NCI-H1048 (cell line): Measurements from ENCODE around the gene SEMA7A.
A peak's percentile ranks its signal among the peaks of the same experiment; 100 is the strongest.
"Not testable (repeated sequence)": the region's sequence is repeated elsewhere in the genome, so short reads cannot be mapped to it uniquely, and the experiment has no call there.

Experiments used
- DNase-seq: peaks from one replicate; lab custom pipeline; 2025; lab: John Stamatoyannopoulos, UW

SEMA7A gene

DNA sequence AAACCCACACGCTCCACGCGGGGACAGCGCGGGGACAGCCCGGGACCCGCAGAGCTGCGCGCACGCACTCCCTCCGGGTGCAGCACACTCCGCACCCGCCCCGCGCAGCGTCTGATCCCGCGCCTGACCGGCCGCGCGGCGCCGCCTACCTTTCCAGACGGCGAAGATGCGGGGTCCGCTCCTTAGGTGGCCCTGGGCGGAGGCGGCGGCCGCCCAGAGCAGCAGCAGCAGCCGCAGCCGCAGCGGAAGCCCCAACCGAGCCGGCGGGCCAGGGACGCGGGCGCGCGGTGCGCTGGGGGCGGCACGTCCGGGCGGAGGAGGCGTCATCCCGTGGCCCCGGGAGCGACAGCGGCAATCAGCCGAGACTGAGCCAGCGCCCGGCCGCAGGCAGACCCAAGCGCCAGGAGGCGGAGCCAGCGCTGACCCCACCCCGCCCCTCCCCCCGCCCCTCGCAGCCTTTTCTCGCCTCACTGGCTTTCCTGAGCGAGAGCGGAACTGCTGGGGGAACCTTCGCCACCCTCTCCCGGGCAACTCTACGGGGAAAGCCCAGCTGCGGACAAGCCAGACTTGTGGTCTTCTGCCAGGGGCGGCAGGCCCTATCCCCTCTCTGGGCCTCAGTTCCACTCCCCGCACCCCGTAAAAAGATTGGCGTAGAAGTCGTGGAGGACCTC lies at the start of gene SEMA7A:
Gene SEMA7A (minus strand): TSS at position 367 of the 671 bp plus-strand sequence. CDS start 40 bp downstream, at position 327.
- DNase-seq: peak; percentile 21

DNA sequence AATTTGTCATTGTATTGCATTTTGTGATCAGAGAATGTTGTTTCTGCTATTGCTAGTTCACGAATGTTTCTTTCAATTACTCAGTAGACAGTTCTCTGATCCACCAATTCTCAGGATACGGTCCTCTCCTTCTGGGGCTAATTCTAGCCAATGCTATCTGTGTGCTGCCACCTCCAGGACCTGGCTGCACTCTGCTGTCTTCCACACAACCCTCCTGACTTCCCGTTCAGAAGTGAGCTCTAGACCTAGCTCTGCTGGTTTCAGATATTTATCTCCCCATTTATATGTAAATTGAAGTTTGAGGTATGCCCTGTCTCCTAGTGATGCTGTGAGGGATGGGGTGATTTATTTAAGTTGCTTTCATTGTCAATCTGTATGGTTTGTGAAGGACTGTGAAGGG lies 48.9 kb upstream of the SEMA7A start:
- no peak for DNase-seq

DNA sequence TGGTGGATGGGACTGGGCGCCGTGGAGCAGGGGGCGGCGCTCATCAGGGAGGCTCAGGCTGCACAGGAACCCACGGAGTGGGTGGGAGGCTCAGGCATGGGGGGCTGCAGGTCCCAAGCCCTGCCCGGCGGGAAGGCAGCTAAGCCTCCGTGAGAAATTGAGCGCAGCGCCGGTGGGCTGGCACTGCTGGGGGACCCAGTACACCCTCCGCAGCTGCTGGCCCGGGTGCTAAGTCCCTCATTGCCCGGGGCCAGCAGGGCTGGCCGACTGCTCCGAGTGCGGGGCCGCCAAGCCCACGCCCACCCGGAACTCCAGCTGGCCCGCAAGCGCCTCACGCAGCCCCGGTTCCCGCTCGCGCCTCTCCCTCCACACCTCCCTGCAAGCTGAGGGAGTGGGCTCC lies 46.6 kb upstream of the SEMA7A start:
- DNase-seq: not testable (repeated sequence)

DNA sequence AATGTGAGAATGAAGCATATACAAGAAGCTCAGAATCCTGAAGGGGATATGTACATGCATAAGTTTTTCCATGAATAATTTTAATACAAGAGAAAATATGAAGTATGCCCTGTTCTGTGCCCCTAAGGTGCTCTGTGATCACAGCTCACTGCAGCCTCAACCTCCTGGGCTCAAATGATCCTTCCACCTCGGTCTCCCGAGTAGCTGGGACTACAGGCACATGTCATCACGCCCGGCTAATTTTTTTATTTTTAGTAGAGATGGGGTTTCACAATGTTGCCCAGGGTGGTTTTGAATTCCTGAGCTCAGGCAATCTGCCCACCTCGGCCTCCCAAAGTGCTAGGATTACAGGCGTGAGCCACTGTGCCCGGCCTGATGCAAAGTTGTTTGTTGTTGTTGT lies 37.9 kb upstream of the SEMA7A start:
- DNase-seq: not testable (repeated sequence)

DNA sequence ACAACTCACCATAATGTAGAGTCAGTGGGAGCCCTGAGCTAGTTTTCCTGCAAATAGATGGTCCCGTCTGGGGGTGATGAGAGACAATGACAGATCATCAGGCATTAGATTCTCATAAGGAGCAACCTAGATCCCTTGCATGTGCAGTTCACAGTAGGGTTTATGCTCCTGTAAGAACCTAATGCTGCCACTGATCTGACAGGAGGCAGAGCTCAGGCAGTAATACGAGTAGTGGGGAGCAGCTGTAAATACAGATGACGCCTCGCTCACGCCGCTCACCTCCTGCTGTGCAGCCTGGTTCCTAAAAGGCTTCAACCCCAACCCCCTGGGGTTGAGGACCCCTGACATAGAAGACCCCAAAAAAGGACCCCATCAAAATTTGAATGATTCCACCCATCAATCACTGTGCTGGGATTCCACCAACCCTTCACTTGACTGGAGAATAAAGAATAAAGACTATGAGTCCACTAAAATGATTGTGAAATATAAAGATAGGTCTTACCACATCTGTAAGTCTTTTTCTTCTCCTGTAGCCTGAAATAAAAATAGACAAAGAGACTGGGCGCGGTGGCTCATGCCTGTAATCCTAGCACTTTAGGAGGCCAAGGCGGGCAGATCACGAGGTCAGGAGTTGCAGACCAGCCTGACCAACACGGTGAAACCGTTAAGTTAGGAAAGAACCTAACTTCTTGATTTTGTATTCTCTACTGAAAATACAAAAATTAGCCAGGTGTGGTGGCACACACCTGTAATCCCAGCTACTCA lies 37.1 kb upstream of the SEMA7A start:
- no peak for DNase-seq

DNA sequence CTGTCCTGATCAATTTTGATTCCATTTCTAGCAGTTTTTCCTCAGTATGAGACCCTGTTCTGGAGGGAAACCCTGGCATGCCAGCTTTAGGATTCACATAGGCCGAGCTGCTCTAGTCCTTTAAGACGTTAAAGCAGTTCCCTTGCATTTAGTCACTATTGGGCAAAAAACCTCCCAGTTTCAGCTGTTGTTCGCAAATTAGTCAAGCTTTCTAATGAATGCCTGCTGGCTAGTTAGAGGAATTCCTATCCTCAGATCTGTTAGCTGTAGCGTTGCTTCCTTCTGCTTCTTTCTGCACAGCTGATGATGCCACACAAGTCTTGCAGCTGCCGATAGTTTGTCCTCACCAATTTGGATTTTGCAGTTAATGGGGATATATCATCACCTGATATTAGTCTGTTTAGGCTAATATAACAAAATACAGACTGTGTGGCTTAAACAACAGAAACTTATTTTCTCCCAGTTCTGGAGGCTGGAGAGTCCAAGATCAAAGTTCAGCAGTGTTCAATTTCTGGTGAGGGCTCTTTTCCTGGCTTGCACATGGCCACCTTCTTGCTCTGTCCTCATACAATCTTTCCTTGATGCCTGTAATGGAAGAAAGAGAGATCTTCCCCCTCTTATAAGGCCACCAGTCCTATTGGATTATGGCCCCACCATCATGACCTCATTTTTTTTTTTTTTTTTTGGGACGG lies 34.7 kb upstream of the SEMA7A start:
- no peak for DNase-seq

DNA sequence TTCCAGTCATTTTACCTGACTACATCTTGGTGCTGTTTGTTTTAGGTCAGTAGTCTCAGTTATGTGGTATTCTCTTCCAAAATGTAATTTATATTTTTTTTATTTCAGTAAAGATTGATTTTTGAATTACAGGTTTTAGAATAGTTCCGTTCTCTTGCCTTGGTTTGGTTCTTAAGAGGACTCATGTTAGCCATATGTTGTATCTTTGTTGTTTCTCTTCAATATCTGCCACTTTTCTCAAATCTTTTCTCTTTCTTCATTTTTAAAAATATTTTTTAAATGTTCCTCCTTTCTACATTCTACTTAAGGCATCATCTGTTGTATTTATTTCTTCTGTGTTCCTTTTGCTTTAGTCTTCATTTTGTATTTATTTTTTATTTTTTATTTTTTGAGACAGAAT lies 32.8 kb upstream of the SEMA7A start:
- DNase-seq: no peak

- no peak for DNase-seq
These were observed 31.1 kb upstream of the SEMA7A start for GRCh38 chr15:74464897-74465296.

DNA sequence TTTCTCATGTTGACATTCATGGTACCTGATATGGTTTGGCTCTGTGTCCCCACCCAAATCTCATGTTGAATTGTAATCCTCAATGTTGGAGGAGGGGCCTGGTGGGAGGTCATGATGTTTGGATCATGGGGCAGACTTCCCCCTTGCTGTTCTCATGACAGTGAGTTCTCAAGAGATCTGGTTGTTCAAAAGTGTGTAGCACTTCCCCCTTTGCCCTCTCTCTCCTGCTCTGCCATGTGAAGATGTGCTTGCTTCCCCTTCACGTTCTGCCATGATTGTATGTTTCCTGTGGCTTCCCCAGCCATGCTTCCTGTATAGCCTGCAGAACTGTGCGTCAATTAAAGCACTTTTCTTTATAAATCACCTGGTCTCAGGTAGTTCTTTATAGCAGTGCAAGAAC lies 30.5 kb upstream of the SEMA7A start:
- DNase-seq: no peak

DNA sequence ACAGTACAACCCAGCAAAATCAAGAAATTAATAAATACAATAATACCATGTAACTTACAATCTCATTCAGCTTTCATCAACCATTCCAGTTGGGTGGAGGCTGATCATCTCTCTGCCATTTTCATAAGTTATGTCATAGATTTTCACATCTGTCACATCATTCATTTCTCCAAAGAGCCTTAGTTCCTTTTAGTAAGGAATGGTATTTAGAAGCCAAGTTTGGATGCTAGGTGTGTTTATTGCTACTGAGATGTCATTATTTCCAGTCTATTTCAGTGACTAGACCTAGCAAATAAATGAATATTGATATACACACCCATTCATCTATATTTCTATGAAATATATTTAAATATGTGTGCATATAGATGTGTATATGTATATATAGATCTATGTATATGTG lies 29.9 kb upstream of the SEMA7A start:
- DNase-seq: no peak

- no peak for DNase-seq
These were observed 28.2 kb upstream of the SEMA7A start for GRCh38 chr15:74461847-74462511.

DNA sequence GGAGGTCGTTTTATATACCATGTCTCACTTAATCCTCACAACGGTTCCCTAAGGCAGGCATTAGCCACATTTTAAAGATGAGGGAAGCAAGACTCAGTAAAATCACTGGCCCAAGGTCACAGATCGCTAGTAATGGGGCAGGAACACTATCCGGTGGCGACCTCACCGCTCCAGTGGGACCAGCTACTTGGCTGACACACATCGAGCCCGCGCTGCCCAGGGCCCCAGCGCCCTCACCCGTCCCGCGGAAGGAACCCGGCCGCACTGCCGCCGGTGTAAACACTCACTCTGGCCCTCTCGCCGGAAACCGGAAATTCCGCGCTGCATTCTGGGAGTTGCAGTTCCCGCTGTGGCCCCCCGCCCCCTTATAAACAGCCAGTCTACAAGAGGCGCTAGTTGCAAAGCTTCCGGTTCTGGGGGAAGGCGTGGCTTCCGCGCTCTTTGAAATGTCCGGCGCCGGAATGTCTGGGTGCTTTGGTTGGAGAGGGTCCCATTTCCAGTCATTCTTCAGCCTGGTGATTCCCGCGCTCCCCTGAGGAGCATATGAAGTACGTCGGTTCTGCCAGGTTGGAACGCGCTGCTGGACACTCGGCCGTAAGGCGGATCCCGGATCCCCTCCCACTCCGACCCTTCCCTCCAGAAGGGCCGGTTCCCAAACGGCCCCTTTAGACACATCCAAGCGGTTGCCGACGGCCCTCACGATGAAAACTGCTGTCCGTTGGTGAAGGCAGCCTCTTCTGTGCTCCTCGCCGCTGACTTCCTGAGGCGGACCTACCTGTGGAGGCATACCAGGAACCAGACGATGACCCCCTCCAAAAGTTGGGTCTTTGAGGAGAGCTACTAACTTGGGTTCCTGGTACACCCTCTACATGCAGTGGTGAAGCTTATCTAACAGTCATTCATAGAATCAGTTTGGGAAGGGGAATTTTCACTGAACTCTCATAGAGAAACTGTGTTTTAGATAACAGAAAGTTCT lies 27.4 kb upstream of the SEMA7A start, which contains the start of gene UBL7:
Gene UBL7 (minus strand): TSS at position 290 of the 976 bp plus-strand sequence. CDS start 2,293 bp downstream, outside the sequence.
- peak; percentile 95 for DNase-seq

DNA sequence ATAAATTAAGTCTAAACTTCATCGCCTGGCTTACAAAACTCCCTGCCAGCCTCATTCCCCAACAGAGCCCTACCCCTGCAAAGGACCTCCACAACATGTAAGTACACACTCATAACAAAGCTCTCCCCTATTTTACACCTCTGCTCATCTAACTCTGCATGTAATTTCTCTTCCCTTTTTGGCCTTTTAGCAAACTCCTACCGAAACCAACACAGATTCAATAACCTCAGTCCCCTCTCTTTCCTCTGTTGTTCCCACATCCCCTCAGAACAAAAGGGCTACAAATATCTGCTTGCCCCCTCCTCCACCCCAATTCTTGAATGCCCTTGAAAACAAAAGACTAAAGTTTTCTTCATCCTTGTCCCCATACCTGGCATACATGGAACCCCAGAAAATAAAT lies 26.5 kb upstream of the SEMA7A start:
- DNase-seq: no peak

DNA sequence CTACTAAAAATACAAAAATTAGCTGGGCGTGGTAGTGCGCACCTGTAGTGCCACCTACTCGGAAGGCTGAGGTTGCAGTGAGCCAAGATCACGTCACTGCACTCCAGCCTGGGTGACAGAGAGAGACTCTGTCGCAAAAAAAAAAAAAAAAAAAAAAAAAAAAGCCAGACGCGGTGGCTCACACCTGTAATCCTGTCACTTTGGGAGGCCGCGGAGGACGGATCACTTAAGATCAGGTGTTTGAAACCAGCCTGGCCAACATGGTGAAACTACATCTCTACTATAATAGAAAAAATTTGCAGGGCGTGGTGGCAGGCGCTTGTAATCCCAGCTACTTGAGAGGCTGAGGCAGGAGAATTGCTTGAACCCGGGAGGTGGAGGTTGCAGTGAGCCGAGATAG lies 26.0 kb upstream of the SEMA7A start:
- DNase-seq: not testable (repeated sequence)

GRCh38 chr15:74458473-74458872 lies 24.7 kb upstream of the SEMA7A start:
- DNase-seq: no peak

- not testable (repeated sequence) for DNase-seq
These were observed 23.3 kb upstream of the SEMA7A start for GRCh38 chr15:74457036-74457435.

DNA sequence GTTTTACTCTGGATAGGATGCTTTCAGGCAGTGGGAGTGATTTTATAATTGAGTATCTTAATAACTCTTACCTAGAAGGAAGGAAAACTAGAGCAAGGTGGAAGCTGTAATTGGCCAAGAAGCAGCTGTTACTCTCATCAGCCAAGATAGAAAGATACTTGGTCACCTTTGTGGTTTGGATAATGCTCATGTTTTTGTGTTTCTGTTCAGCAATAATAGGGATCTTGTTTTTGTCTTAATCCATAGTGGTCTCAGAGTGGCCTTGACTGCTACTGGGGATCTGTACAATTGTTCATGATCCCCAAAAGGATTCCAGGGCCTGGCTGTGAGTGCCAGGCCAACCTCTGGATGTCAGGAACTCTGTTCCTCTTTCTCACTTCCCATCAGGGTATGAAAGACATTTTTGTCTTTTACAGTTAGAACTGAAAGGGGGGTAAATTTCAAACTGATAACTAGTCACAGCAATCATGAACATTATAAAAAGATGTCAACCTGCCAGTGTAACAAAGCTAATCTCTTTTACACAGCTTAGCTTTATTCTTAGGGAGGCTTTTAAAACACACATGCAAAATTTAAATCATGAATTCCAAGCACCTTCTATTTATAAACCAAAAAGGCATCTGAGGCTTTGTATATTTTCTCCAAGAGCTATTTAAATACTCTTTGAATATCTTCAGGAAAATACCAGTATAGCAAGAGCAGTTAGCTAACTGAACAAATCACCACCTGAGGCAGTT lies 21.2 kb upstream of the SEMA7A start:
- DNase-seq: no peak

- DNase-seq: no peak
These were observed 20.4 kb upstream of the SEMA7A start for GRCh38 chr15:74453925-74454763.
